GM23248 (cell line): ENCODE data around the gene ACTR10.

Experiments
- EZH2 ChIP-seq: fragments of 200-600 bp; sonication (generic); IDR thresholded peaks from 2 replicates; pipeline ENCODE4 v1.6.1; 2018; ENCODE audit warnings: antibody characterized with exemption, mild to moderate bottlenecking; ENCODE audit not compliant: insufficient read depth, poor library complexity, severe bottlenecking
- EZH2phosphoT487 ChIP-seq: fragments of 200-600 bp; sonication (generic); IDR thresholded peaks from 2 replicates; pipeline ENCODE4 v1.6.1; 2018; ENCODE audit warnings: antibody characterized with exemption, moderate library complexity, mild to moderate bottlenecking, low read depth; ENCODE audit not compliant: insufficient read depth

- TF ChIP-seq EZH2 (no peak), EZH2phosphoT487 (no peak)
Measured at GRCh38 chr14:58200480-58200841, 512 bp downstream of the ACTR10 start.
